HG03280 (cell line): ENCODE data around the gene CAPNS1.
"Not testable (repeated sequence)": the region's sequence is repeated elsewhere in the genome, so short reads cannot be mapped to it uniquely, and the experiment has no call there.

Experiments used
- ATAC-seq: cut with Tn5 transposase; IDR thresholded peaks from one replicate; pipeline ENCODE4 v1.9.1; 2021; ENCODE audit warnings: mild to moderate bottlenecking, moderate library complexity; ENCODE audit not compliant: unreplicated experiment

Gene CAPNS1

GRCh38 chr19:36113894-36114720 is 25.8 kb upstream of the CAPNS1 start:
- ATAC-seq, result peak; percentile 2

GRCh38 chr19:36114721-36115452 is 25.0 kb upstream of the CAPNS1 start, which contains the start of gene POLR2I:
POLR2I (minus strand) TSS chr19:36114875; CDS start chr19:36114856, 19 bp downstream.
- ATAC-seq, result peak; percentile 82

GRCh38 chr19:36115453-36116343 is 24.2 kb upstream of the CAPNS1 start, which contains the start of gene TBCB:
TBCB (plus strand) TSS chr19:36115468; CDS start chr19:36115561, 93 bp downstream.
- peak; percentile 36 for ATAC-seq

GRCh38 chr19:36116344-36116637 is 23.6 kb upstream of the CAPNS1 start:
- no peak for ATAC-seq

- no peak for ATAC-seq
These were observed 19.5 kb upstream of the CAPNS1 start for GRCh38 chr19:36120092-36120983.

GRCh38 chr19:36120984-36121358 is 18.9 kb upstream of the CAPNS1 start:
- ATAC-seq, result no peak

GRCh38 chr19:36121486-36122124 is 18.3 kb upstream of the CAPNS1 start:
- no peak for ATAC-seq

- ATAC-seq, result no peak
These were observed 14.3 kb upstream of the CAPNS1 start for GRCh38 chr19:36125557-36125956.

GRCh38 chr19:36128392-36128736 is 11.5 kb upstream of the CAPNS1 start:
- ATAC-seq, result peak; percentile 14

- ATAC-seq, result not testable (repeated sequence)
These were observed 8.6 kb upstream of the CAPNS1 start for GRCh38 chr19:36131221-36131620.

- ATAC-seq, result not testable (repeated sequence)
These were observed 5.0 kb upstream of the CAPNS1 start for GRCh38 chr19:36134867-36135266.

GRCh38 chr19:36136964-36137686 is 2.7 kb upstream of the CAPNS1 start:
- no peak for ATAC-seq

- no peak for ATAC-seq
These were observed 770 bp upstream of the CAPNS1 start for GRCh38 chr19:36139120-36139472.

GRCh38 chr19:36140304-36141038 is 605 bp downstream of the CAPNS1 start:
- ATAC-seq, result peak; percentile 9

- ATAC-seq, result peak; percentile 65
These were observed 1.4 kb downstream of the CAPNS1 start for GRCh38 chr19:36141039-36141927.

GRCh38 chr19:36142046-36142445 is 2.2 kb downstream of the CAPNS1 start:
- no peak for ATAC-seq

- ATAC-seq, result no peak
These were observed 2.6 kb downstream of the CAPNS1 start for GRCh38 chr19:36142496-36142895.
